HG03064 (cell line): ENCODE results near the gene PCP2.

Source experiments
- ATAC-seq: cut with Tn5 transposase; IDR thresholded peaks from one replicate; pipeline ENCODE4 v1.9.1; 2021; ENCODE audit warnings: low read depth; ENCODE audit not compliant: unreplicated experiment

PCP2 gene

DNA sequence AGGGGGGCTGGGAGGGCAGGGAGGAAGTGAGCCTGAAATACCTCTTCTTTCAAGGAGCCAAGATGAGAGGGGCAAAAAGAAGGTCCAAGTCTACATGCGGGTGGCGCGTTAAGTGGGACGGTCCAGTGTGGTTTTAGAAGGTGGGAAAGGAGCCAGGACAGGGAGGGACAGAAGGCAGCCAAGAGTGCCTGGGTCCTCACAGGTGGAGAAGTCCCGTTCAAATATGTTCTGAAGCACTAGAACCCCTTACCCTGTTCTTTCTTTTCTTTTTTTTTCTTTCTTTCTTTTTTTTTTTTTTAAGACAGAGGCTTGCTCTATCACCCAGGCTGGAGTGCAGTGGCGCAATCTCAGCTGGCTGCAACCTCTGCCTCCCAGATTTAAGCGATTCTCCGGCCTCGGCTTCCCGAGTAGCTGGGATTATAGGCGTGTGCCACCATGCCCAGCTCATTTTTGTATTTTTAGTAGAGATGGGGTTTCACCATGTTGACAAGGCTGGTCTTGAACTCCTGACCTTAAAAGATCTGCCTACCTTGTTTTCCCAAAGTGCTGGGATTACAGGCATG lies 30.5 kb downstream of the PCP2 start:
- no peak for ATAC-seq

DNA sequence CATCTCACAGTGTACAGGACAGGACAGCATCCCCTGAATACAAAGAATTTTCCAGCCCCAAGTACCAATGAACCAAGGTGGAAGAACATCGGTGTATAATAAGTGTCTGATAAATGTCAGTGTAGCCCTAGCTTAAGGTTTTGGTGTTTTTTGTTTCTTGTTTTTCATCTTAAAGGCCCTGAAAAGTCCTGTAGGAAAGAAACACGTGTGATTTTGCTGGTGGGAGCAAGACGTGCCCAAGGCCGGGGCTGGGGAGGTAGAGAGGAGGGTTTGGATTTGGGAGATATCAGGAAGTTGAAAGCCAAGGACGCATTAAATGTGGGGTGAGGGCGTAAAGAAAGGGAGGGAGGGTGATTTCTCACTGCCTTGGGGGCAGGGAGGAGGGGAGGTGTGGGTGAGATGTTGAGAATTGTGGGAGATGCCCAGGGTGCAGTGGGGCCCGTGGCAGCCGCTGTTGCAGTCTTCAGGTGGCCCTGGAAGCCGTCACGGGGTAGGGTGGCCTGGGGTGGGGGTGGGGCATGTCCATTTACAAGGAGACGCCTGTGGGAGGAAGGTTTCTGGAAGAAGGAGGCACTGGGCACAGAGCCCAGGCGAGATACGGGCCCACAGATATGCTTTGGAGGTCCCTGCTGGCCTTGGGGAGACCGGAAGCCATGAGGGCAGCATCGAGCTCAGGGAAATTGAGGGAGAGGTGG lies 31.1 kb downstream of the PCP2 start:
- ATAC-seq = no peak

DNA sequence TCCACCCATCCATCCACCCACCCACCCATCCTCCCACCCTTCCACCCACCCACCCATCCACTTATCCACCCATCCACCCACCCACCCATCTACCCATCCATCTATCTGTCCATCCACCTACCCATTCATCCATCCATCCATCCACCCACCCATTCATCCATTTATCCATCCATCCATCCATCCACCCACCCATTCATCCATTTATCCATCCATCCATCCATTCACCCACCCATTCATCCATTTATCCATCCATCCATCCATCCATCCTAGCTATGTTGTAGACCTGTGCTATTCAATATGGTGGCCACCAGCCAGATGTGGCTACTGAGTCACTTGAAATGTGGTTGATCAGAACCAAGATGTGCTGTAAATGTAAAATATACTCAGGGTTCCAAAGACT lies 32.8 kb downstream of the PCP2 start:
- ATAC-seq = no peak

DNA sequence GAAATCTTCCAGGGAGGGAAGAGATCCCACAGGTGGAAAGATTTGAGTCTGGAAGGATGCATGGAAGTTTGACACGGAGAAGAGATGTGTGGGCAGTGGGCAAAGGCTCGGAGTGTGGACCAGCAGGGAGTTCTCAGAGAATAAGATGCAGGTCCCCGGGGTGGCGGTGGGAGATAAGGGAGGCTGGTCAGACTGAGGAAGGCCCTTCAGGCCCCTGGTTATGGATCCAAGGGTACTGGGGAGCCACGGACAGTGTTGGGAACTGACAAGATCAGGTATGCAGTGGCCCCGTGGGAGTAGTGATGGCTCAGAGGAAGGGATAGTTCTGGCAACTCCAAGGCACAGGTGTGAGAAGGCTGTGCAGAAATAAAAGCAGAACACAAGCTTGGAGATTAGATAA lies 35.3 kb downstream of the PCP2 start:
- ATAC-seq = no peak

DNA sequence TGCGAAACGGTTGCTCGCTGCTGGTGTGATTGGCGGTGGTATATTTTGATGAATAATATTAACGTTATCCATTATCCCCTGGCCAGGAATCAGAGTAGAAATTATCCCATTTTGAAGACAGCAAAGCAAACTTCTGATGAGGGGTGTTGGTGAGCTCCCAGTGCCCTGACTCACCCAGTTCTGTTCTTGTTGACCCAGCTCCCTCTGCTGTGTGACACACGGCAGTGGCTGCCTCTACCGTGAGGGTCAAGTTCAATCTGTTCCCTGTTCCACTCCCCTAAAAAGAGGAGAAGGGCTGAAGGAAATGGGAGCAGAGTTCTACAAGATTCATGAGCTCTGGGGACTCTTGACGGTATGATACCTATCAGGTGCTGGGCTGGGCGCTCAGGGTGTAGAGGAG lies 35.8 kb downstream of the PCP2 start:
- ATAC-seq = no peak

DNA sequence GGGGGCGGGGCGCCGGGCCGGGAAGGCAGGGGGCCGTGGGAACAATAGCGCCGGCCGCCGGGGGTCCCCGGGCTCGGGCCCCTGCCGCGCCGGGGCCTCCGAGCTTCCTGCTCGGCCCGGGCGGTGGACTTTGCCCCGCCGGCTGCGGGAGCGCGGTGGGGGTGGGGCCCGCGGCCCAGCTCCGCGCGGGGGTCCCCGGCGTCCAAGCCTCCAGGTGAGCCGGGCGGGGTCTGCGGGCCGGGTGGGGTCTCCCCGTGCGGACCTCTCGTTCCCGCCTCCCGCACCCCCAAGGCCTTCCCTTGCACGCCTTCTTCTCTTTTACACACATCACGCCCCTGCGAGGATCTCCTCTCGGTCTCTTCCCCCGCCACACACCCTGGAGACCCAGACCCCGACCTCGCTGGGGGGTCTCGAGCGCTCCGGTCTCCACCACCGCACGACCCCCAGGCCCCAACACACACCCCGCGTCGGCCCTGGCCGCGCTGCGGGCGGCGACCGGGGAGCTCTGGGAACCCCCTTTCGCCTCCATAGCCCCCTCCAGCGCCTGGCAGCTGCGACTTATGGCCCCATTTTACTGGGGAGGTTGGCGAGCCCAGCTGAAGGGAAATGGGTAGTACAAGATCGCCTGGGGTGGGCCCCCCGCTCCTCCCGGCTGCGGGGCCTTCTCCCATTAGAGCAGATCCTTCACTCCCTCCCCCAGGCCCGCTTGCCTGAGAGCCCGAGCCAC lies 37.1 kb downstream of the PCP2 start:
- ATAC-seq = no peak

DNA sequence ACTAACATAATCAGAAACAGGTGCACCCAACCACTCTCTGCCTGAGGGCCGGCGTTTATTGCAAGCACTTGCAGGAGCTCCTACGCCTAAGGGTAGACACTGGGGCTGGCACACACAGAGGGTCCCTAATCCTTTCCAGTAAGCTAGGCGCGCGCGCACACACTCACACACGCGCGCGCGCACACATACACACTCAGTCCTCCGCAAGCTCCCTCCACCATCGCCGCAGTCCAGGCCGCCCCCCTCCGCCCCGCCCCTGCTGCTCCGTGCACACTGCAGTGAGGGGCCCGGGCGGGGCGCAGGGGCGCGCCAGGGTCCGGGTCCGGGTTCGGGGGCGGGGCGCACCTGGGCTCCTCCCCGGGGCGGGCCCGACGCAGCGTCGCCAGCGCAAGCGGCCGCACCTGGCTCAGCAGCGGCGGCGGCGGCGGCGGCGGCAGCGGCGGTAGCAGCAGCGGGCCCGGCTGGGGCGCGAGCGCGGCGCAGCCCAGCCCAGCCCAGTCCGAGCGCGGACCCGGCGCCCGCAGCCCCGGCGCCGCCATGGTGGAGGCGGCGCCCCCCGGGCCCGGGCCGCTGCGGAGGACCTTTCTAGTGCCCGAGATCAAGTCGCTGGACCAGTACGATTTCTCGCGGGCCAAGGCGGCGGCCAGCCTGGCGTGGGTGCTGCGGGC lies 37.9 kb downstream of the PCP2 start, which contains the start of gene CAMSAP3:
CAMSAP3 (plus strand) TSS at position 398 of the 668 bp plus-strand sequence; CDS start at position 538, 140 bp downstream.
- no peak for ATAC-seq

DNA sequence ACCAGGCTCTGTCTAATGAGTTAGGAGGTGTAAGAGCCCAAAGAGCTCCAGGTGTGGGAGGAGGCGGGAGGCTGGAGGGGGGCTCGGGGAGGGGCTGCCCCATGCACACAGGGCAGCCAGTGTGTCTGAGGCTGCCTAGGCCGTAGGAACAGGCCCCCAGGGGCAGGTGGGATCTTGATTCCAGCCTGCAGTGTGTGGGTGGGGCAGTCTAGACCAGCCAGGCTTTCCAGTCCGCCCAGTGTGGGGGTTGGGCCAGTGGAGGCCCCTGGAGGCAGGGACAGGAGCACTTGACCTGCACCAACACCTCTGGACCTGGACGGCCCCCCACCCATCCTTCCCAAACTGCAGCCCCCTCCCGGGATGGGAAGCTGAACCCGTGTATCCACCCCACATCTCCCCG lies 43.3 kb downstream of the PCP2 start:
- no peak for ATAC-seq

DNA sequence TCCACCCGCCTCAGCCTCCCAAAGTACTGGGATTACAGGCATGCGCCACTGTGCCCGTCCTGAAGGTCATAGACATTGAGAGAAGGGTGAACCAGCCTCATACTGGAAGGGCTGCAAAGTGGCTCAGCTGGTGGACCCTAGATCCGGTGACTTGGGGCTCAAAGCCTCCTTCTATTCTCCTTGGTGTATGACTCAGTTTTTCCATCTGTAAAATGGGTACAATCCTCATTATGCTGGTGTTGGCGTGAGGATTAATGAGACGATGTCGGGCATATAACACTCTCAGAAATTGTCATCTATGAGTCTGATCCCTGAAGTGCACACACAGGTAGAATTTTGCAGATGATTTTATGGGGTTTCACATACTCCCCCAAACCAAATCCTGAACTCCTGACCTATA lies 43.7 kb downstream of the PCP2 start:
- no peak for ATAC-seq

DNA sequence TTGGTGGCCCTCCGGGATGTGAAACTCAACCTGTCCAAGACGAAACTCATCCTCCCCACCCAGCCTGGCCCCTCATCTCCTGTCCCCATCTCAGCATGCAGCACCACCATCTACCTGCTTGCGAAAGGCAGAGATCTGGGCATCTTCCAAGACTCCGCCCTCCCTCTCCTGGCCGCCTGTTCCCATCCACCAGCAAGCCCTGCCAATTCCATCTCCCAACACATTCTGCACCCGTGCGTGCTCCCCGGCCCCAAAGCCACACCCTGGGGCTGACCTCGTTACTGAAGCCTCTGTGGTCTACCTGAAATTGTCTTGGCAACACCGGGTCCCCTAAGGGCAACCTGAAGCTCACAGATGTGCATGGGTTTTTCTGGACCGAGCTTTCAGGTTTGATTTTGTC lies 51.1 kb downstream of the PCP2 start:
- ATAC-seq = no peak
